GM18520 (cell line): ENCODE results near the gene C3orf49.

Experiments used
- ATAC-seq: cut with Tn5 transposase; IDR thresholded peaks from one replicate; pipeline ENCODE4 v1.9.1; 2021; ENCODE audit not compliant: unreplicated experiment

Gene C3orf49

GRCh38 chr3:63878394-63879060 is 59.4 kb downstream of the C3orf49 start:
- no peak for ATAC-seq

DNA sequence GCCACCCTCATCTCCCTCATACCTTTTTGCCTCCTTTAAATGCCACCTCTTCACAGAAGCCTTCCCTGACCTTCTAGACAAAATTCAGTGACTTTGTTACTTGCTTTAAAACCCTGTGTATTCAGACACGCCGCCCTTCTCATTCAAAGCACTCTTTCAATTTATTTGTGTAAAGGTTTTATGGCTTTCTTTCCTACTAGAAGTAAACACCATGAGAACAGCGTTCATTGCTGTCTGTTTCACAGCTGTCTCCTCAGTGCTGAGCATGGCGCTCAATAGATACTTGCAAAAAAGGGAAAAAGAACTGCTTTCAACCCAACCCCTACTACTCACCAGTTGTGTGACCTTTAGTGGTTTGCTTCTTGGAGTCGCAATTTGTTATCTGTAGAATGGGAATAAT is 61.6 kb downstream of the C3orf49 start:
- ATAC-seq: no peak

DNA sequence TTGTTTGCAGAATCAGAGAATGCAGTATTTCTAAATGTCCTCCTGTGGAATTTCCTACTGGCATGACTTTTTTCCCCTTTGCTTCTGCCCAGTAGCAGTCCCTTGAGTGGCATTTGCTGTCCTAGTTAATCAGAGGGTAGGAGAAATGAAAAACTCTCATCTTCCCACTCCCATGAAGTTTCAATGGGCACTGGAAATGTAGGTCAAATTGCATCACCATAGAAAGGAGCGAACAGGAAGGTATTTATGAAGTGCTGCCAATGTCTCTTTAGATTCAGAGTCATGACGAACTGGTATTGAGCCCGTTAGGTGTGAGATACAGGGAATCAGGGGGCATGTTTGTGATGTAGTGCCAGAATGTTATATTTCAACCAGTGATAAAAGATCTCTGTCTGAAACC is 67.8 kb downstream of the C3orf49 start:
- no peak for ATAC-seq

GRCh38 chr3:63891518-63891917 is 72.4 kb downstream of the C3orf49 start:
- no peak for ATAC-seq

- ATAC-seq: no peak
Measured at GRCh38 chr3:63892773-63893352, 73.8 kb downstream of the C3orf49 start.

- no peak for ATAC-seq
Measured at GRCh38 chr3:63895422-63896189, 76.5 kb downstream of the C3orf49 start.

DNA sequence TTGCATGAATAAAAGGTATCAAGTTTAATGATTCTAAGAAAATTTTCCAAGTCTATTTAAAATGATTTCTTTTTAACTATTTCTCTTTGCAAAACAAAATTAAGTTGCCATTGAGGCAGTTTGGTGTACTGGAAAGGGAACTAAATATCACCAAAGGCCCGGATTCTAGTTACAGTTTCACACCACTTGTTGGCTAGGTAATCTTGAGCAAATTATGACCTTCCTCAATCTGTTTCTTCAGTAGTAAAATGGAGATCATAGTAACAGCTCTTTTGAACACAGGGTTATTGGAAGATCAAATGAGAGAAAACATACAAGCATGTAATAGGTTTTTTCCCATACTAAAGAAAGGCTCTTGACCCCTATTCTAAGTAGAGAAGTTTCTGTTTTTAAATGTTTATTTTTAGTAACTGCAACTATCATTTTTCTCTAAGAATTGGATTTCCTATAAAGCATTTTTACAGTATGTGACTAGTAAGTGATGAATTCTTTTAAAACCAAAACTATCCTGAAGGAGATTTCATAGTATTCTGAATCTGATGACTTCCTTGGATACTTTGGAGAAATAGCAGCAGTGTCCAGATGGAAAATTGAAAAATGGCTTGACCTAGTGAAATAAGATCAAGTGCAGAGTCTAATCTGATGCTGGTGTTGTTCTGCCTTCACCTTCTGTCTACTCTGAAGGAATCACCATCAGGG is 77.4 kb downstream of the C3orf49 start:
- peak; percentile 54 for ATAC-seq
